ENCODE measurements around the gene EML5. TPM values are rescaled to one million over a fixed set of nuclear protein-coding genes. Genes with fewer than 3 reads are reported as not detected.

Gene EML5
- total and polyA plus RNA-seq, 2 experiments from 2014 or later, result 0.18 to 1.6 TPM

DNA sequence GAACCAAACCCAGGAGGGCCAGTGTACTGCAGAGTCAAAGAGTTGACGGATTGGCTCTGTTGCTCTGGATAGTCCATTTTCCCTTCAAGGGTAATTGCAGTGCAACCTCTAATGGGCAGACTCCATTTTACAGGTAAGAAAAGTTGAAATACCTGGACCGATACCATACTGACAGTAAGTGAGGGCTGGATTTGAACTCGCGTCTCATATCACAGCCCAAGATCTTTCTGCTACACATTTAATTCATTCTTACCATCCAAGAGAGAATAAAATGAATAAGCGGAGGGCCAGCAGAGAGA, 230.3 kb downstream of the EML5 start (continued):
- TF ChIP-seq, protein P1, sequence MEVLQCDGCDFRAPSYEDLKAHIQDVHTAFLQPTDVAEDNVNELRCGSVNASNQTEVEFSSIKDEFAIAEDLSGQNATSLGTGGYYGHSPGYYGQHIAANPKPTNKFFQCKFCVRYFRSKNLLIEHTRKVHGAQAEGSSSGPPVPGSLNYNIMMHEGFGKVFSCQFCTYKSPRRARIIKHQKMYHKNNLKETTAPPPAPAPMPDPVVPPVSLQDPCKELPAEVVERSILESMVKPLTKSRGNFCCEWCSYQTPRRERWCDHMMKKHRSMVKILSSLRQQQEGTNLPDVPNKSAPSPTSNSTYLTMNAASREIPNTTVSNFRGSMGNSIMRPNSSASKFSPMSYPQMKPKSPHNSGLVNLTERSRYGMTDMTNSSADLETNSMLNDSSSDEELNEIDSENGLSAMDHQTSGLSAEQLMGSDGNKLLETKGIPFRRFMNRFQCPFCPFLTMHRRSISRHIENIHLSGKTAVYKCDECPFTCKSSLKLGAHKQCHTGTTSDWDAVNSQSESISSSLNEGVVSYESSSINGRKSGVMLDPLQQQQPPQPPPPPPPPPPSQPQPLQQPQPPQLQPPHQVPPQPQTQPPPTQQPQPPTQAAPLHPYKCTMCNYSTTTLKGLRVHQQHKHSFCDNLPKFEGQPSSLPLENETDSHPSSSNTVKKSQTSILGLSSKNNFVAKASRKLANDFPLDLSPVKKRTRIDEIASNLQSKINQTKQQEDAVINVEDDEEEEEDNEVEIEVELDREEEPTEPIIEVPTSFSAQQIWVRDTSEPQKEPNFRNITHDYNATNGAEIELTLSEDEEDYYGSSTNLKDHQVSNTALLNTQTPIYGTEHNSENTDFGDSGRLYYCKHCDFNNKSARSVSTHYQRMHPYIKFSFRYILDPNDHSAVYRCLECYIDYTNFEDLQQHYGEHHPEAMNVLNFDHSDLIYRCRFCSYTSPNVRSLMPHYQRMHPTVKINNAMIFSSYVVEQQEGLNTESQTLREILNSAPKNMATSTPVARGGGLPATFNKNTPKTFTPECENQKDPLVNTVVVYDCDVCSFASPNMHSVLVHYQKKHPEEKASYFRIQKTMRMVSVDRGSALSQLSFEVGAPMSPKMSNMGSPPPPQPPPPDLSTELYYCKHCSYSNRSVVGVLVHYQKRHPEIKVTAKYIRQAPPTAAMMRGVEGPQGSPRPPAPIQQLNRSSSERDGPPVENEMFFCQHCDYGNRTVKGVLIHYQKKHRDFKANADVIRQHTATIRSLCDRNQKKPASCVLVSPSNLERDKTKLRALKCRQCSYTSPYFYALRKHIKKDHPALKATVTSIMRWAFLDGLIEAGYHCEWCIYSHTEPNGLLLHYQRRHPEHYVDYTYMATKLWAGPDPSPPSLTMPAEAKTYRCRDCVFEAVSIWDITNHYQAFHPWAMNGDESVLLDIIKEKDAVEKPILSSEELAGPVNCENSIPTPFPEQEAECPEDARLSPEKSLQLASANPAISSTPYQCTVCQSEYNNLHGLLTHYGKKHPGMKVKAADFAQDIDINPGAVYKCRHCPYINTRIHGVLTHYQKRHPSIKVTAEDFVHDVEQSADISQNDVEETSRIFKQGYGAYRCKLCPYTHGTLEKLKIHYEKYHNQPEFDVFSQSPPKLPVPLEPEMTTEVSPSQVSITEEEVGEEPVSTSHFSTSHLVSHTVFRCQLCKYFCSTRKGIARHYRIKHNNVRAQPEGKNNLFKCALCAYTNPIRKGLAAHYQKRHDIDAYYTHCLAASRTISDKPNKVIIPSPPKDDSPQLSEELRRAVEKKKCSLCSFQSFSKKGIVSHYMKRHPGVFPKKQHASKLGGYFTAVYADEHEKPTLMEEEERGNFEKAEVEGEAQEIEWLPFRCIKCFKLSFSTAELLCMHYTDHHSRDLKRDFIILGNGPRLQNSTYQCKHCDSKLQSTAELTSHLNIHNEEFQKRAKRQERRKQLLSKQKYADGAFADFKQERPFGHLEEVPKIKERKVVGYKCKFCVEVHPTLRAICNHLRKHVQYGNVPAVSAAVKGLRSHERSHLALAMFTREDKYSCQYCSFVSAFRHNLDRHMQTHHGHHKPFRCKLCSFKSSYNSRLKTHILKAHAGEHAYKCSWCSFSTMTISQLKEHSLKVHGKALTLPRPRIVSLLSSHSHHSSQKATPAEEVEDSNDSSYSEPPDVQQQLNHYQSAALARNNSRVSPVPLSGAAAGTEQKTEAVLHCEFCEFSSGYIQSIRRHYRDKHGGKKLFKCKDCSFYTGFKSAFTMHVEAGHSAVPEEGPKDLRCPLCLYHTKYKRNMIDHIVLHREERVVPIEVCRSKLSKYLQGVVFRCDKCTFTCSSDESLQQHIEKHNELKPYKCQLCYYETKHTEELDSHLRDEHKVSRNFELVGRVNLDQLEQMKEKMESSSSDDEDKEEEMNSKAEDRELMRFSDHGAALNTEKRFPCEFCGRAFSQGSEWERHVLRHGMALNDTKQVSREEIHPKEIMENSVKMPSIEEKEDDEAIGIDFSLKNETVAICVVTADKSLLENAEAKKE (CRISPR knock-in tag; IDR thresholded peaks at IDR 0.05), result no peak
- no peak for TF ChIP-seq POLR2AphosphoS5 (IDR thresholded peaks at IDR 0.05; ENCODE audit: low read depth)
- TF ChIP-seq, protein P2, sequence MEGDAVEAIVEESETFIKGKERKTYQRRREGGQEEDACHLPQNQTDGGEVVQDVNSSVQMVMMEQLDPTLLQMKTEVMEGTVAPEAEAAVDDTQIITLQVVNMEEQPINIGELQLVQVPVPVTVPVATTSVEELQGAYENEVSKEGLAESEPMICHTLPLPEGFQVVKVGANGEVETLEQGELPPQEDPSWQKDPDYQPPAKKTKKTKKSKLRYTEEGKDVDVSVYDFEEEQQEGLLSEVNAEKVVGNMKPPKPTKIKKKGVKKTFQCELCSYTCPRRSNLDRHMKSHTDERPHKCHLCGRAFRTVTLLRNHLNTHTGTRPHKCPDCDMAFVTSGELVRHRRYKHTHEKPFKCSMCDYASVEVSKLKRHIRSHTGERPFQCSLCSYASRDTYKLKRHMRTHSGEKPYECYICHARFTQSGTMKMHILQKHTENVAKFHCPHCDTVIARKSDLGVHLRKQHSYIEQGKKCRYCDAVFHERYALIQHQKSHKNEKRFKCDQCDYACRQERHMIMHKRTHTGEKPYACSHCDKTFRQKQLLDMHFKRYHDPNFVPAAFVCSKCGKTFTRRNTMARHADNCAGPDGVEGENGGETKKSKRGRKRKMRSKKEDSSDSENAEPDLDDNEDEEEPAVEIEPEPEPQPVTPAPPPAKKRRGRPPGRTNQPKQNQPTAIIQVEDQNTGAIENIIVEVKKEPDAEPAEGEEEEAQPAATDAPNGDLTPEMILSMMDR (conservative IDR thresholded peaks at IDR 0.05; ENCODE audit: low read depth in 2 of 2), result no peak
- no peak for TF ChIP-seq NANOG (IDR thresholded peaks at IDR 0.05; ENCODE audit: borderline replicate concordance)
- TF ChIP-seq EZH2 (IDR thresholded peaks at IDR 0.05; ENCODE audit: low read depth, unreplicated experiment), result no peak
- TF ChIP-seq ZNF331 (CRISPR knock-in tag; IDR thresholded peaks at IDR 0.05; ENCODE audit: low read depth), result no peak
- no peak for TF ChIP-seq STAT1 (IDR thresholded peaks at IDR 0.05; ENCODE audit: unreplicated experiment)
- TF ChIP-seq EZH2phosphoT487 (IDR thresholded peaks at IDR 0.05; ENCODE audit: unreplicated experiment), result no peak
- TF ChIP-seq, protein P3, sequence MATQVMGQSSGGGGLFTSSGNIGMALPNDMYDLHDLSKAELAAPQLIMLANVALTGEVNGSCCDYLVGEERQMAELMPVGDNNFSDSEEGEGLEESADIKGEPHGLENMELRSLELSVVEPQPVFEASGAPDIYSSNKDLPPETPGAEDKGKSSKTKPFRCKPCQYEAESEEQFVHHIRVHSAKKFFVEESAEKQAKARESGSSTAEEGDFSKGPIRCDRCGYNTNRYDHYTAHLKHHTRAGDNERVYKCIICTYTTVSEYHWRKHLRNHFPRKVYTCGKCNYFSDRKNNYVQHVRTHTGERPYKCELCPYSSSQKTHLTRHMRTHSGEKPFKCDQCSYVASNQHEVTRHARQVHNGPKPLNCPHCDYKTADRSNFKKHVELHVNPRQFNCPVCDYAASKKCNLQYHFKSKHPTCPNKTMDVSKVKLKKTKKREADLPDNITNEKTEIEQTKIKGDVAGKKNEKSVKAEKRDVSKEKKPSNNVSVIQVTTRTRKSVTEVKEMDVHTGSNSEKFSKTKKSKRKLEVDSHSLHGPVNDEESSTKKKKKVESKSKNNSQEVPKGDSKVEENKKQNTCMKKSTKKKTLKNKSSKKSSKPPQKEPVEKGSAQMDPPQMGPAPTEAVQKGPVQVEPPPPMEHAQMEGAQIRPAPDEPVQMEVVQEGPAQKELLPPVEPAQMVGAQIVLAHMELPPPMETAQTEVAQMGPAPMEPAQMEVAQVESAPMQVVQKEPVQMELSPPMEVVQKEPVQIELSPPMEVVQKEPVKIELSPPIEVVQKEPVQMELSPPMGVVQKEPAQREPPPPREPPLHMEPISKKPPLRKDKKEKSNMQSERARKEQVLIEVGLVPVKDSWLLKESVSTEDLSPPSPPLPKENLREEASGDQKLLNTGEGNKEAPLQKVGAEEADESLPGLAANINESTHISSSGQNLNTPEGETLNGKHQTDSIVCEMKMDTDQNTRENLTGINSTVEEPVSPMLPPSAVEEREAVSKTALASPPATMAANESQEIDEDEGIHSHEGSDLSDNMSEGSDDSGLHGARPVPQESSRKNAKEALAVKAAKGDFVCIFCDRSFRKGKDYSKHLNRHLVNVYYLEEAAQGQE (IDR thresholded peaks at IDR 0.05; ENCODE audit: unreplicated experiment), result no peak
- no peak for TF ChIP-seq JUNB (IDR thresholded peaks at IDR 0.05; ENCODE audit: unreplicated experiment)
- TF ChIP-seq, protein P4, sequence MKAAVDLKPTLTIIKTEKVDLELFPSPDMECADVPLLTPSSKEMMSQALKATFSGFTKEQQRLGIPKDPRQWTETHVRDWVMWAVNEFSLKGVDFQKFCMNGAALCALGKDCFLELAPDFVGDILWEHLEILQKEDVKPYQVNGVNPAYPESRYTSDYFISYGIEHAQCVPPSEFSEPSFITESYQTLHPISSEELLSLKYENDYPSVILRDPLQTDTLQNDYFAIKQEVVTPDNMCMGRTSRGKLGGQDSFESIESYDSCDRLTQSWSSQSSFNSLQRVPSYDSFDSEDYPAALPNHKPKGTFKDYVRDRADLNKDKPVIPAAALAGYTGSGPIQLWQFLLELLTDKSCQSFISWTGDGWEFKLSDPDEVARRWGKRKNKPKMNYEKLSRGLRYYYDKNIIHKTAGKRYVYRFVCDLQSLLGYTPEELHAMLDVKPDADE (IDR thresholded peaks at IDR 0.05), result no peak
- no peak for TF ChIP-seq CREB1 (CRISPR knock-in tag; IDR thresholded peaks at IDR 0.05; ENCODE audit: low read depth)

Measured in GM23338 (cell line).